Measurements from ENCODE around the gene KRTAP19-2.
"Not testable (repeated sequence)": the region's sequence is repeated elsewhere in the genome, so short reads cannot be mapped to it uniquely, and the experiment has no call there.

KRTAP19-2 gene, protein sequence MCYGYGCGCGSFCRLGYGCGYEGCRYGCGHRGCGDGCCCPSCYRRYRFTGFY

GRCh38 chr21:30487336-30487735, at the start of gene KRTAP19-2:
Gene KRTAP19-2, minus strand, starts transcription at chr21:30487436. Its CDS starts 88 bp downstream, at chr21:30487348.
- no peak for DNase-seq (ENCODE audit: low read depth)

GRCh38 chr21:30518876-30519275, 31.6 kb upstream of the KRTAP19-2 start:
- no peak for DNase-seq (ENCODE audit: low read depth)

GRCh38 chr21:30515681-30516080, 28.4 kb upstream of the KRTAP19-2 start:
- no peak for DNase-seq (ENCODE audit: low read depth)

GRCh38 chr21:30505621-30506205, 18.5 kb upstream of the KRTAP19-2 start:
- DNase-seq (ENCODE audit: low read depth), result not testable (repeated sequence)

- no peak for DNase-seq (ENCODE audit: low read depth)
These were observed 14.8 kb upstream of the KRTAP19-2 start, which contains the start of gene KRTAP19-5 for GRCh38 chr21:30502041-30502440. Gene KRTAP19-5, minus strand, starts transcription at chr21:30502141. Its CDS starts 51 bp downstream, at chr21:30502090.

- DNase-seq (ENCODE audit: low read depth), result no peak
These were observed 9.8 kb upstream of the KRTAP19-2 start, which contains the start of gene KRTAP19-4 for GRCh38 chr21:30497065-30497464. Gene KRTAP19-4, minus strand, starts transcription at chr21:30497165. Its CDS starts 55 bp downstream, at chr21:30497110.

DNA sequence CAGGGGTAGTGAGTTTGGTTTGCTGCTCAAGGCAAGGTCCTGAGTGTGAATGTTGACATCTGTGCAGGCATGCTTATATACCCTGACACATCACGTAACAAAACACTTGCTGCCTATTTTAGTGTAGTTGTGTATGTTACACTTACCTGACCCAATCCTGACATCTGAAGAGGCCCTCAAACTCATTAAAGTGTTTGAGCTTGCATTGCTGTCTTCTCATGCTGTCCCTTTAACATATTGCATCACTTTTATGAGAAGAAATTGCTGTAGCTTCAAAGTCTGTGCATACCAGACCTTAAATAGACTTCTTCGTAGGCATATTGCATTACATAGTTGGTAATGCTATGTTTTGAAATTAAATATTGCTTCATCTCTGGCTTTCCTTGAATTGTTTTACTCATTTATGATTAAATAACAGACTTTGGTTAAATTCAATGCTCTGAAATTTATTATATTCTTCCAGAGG, 4.8 kb upstream of the KRTAP19-2 start, which contains the start of gene KRTAP19-3:
Gene KRTAP19-3 (minus strand): TSS at position 51 of the 466 bp plus-strand sequence. CDS start 56 bp downstream, outside the sequence.
- DNase-seq (ENCODE audit: low read depth), result no peak

- no peak for DNase-seq (ENCODE audit: low read depth)
These were observed 1.1 kb downstream of the KRTAP19-2 start for GRCh38 chr21:30486180-30486579.

- DNase-seq (ENCODE audit: low read depth), result no peak
These were observed 5.1 kb downstream of the KRTAP19-2 start for GRCh38 chr21:30482130-30482529.

- no peak for DNase-seq (ENCODE audit: low read depth)
These were observed 7.1 kb downstream of the KRTAP19-2 start, which contains the start of gene KRTAP19-1 for GRCh38 chr21:30480145-30480544. Gene KRTAP19-1, minus strand, starts transcription at chr21:30480367. Its CDS starts 50 bp downstream, at chr21:30480317.

GRCh38 chr21:30479259-30479658, 8.0 kb downstream of the KRTAP19-2 start:
- DNase-seq (ENCODE audit: low read depth), result no peak

- no peak for DNase-seq (ENCODE audit: low read depth)
These were observed 9.2 kb downstream of the KRTAP19-2 start for GRCh38 chr21:30478004-30478403.

DNA sequence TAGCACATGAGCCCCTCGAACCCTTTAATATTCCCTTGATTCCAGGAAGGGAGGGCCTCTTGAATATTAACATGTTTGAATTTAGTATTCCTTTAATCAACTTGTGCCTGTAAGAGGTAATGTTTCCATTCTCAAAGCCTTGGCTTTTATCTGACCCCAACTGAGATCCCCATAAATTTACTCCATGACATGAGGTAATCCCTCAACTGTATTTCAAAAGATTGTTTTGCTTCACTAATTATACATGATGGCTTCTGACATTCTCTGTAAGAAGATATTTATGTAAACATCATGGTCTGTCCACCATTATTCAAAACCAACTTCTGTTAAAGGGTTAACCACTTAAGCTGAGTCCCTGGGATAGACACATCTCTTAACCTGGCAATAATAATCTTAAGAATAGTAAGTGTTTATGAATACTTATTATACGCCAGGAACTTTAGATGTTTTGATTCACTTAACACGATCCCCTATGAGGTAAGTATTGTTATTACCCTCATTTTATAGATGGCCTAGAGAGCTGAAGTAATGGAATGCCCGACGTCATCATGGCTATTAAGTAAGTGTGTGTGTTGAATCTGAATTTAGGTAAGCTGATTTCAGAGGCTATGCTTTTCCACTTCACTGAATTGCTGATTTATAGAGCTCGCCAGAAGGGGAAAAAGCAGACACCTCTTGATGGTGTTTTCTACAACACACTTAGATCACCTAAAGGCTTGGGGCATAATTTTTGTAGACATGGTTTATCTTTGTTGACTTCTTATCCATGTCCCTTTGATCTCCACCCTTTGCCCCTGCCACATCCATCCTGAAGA, 18.1 kb downstream of the KRTAP19-2 start:
- DNase-seq (ENCODE audit: low read depth), result no peak

- no peak for DNase-seq (ENCODE audit: low read depth)
These were observed 23.5 kb downstream of the KRTAP19-2 start for GRCh38 chr21:30463713-30464112.

- DNase-seq (ENCODE audit: low read depth), result no peak
These were observed 38.7 kb downstream of the KRTAP19-2 start for GRCh38 chr21:30448514-30448913.

- DNase-seq (ENCODE audit: low read depth), result no peak
These were observed 40.2 kb downstream of the KRTAP19-2 start for GRCh38 chr21:30447056-30447455.

DNA sequence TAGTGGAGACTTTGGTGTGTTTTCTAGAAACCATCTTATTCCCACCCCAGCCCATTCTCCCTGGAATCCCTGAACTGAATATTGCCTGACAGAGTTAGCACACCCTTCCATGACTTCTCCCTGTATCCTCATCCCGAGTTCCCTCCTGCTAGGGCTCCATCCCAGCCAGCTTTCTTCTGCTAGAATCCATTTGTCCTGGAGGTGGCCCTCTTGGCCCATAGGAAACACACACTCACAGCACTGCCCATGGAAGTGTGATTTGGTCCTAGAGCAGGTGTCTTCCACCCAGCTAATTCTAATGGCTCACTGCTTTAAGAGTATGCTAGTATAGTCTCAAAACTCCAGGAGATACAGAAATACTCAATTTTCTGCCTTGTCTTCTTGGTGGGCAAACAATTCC, 43.0 kb downstream of the KRTAP19-2 start:
- DNase-seq (ENCODE audit: low read depth), result no peak

DNA sequence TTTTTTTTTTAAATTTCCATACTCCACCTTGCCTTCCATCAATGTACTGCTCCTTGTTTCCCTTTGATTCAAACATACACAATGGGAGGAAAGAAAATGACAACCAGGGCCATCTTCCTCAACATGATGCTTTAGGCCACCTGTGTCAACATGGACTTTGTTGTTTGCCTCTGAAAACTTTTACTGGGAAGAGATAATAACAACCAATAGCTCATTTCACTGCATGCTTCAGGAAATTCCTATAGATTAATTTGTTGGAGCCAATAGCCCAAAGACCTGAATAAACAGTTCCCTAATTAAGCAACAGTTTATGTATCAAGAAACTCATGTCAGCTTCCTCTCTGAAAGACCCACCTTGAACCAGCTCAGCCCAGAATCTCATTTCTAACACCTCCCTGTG, 44.0 kb downstream of the KRTAP19-2 start:
- no peak for DNase-seq (ENCODE audit: low read depth)

DNA sequence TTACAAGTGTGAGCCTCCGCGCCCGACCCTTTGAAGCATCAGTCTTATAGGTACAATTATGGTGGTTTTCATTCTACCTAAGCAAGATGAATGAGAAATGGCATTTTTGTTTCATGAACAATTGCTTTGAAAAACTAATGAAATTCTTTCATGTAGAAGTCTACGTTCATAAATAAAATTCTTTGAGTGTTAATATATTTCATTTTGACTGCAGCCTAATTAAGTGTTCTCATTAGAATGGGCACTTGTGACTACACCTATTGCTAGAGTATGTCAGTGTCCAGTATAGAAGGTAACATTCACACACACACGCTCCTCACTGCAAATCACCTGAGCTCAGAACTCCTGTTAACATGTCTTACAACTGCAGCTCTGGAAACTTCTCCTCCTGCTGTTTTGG, 47.3 kb downstream of the KRTAP19-2 start, which contains the start of gene KRTAP15-1:
Gene KRTAP15-1 (plus strand): TSS at position 301 of the 400 bp plus-strand sequence. CDS start 53 bp downstream, at position 354.
- no peak for DNase-seq (ENCODE audit: low read depth)
